HG03442 (cell line): ENCODE results near the gene SERTAD2.

Experiments
- ATAC-seq: cut with Tn5 transposase; IDR thresholded peaks from one replicate; pipeline ENCODE4 v1.9.1; 2021; ENCODE audit warnings: mild to moderate bottlenecking, moderate library complexity; ENCODE audit not compliant: unreplicated experiment

The SERTAD2 gene

DNA sequence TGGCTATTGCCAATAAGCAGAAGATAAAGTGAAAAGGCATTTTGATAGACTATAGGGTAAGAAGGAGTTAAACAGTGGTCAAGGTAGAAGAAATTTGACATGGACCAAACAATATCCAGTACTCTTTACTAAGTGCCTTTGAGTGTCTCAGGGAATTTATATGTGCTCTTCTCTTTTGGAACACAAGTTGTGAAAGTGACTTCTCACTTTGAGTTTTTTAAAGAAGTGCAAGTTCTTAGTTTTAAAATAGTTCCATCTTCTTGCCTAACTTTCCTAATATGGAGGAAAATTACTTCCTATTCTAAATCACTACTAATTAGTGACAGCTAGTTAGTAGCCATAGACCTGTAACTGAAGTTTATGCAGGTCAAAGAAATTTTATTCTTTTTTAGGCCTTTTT lies 66.2 kb downstream of the SERTAD2 start:
- ATAC-seq, result no peak

DNA sequence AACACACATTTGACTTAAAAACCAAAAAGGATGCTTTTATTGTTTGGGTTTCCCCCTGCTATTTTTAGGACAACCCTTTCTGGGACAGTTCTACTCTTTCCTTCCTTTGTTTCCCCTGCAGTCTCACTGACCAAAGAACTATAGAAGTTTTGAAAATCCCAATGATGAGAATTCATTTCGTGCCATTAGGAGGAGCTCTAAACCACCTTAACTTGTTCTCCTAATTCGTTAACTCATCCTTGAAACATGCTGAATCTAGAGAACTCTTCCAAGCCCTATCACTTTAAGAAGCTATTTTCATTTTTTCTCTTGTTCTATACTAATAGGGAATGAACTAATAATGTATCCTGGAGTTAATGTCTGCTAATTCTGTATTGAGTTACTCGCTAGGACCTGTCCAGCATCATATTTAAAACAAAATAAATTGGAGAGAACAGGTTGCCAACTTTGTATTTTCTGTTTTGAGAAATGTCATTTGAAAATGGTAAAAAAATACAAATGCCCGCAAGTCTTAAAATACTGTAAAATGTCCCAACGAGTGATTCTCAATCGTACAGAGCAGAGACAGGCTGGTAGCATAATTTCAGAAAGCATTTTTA lies 66.7 kb downstream of the SERTAD2 start:
- no peak for ATAC-seq

DNA sequence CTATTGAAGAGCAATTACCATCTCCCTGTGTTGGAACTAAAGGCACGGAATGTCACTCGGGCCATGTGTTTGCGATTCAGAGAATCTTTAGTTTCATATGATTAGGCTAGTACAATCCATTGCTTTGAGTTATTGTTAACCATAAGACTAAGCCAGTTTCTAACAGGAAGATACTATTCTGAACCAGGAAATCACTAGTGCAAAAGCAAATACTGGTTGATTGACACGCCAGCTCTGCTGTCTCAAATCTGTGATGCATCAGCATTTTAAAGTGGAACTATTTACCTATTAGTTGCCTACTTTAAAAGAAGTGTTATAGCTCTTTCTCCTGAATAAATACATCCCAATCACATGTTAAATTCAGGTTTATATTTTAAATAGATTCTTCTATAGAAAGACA lies 67.7 kb downstream of the SERTAD2 start:
- no peak for ATAC-seq

DNA sequence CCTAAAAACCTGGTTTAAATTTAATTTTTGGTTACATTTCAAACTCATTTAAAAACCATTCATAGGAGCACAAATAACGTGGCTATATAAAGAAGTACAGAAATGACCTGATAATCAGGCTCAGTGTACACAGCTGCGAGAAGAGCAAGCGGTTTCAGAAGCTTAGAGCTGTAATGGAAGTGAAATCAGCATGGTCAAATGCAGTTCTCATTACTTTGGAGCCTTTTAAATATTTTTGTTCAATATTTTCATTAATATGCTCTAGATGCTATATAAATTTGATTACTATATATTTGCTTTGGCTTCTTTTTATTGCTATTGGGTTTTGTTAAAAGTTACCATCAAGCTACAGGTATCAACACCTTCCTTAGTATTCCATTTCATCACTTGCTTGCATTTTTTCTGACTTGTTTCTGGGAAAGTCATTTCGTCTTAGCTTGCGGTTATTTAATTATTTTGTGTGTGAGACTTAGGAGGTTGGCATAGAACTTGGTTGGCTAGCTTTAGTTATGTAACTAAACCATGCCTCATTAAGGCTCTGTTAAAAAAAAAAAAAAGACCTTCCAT lies 70.9 kb downstream of the SERTAD2 start:
- peak; percentile 85 for ATAC-seq

DNA sequence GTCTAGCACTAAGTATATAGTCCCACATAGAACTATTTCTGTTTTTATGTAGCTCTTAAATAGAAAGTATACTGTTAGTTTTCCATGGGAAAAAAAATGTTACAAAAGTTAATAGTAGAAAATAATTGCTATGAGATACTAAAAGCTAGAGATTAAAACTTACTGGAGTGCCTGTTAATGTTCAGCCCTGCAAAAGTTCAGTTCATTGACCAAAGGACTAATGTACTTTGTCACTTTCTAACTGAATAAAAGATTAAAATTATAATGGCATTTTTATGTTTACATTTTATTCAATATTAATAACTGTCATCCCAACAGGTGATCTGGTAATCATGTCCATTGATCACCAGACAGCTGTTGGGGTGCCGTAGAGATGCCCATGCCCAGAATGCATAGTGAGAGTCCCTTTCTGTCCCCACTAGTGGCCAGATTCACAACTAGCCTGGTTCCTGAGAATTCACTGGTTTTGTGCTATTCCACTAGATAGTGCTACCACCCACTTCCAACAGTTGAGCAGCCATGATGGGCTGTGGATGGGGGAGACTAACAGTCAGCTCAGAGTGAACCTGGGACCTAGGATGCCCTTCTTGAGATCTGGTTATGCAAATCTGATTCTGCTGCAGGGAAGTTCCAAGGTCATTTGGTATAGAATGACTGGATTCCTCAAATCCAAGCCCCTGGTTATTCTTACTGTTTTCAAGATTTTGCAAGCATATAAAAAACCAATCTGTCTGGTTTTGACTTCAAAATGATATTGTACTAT lies 71.8 kb downstream of the SERTAD2 start:
- no peak for ATAC-seq
